Measurements from ENCODE around the gene ROR1.

Gene ROR1

DNA sequence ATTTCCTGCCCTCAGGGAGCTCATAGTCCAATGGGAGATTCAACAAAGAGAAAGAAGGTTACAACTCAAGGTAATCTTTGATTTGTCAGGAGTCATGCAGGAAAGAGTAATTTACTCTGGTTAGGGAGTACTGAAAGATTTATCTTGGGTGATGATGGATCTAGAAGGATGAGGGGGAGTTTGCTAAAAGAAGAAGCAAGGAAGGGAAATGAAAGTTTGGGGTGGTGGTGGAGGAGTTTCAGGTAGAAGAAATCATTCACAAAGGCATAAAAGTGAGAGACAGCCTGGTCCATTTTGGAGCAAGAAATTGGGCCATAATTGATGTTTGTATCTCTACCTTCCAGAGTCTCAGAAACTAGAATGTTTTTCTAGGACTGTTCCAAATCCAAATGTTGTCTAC, 116.7 kb downstream of the ROR1 start:
- no peaks in the 10 kb centered on the region for H3K27me3 ChIP-seq (ENCODE audit: control insufficient read depth, insufficient read depth, low read length)
- peaks cover 22% of the 10 kb centered on the region for H3K4me1 ChIP-seq (ENCODE audit: control insufficient read depth, low read depth, low read length)
- H3K36me3 ChIP-seq (ENCODE audit: control insufficient read depth, low read depth, low read length): no peaks in the 10 kb centered on the region
- H3K9ac ChIP-seq (ENCODE audit: low read length): no peak overlapping the region
- no peak overlapping the region for H3K4me3 ChIP-seq (ENCODE audit: low read length)
- H3K9me3 ChIP-seq (ENCODE audit: control insufficient read depth, low read depth, low read length): no peaks in the 10 kb centered on the region
- no peak overlapping the region for H3K27ac ChIP-seq (ENCODE audit: low read length)

DNA sequence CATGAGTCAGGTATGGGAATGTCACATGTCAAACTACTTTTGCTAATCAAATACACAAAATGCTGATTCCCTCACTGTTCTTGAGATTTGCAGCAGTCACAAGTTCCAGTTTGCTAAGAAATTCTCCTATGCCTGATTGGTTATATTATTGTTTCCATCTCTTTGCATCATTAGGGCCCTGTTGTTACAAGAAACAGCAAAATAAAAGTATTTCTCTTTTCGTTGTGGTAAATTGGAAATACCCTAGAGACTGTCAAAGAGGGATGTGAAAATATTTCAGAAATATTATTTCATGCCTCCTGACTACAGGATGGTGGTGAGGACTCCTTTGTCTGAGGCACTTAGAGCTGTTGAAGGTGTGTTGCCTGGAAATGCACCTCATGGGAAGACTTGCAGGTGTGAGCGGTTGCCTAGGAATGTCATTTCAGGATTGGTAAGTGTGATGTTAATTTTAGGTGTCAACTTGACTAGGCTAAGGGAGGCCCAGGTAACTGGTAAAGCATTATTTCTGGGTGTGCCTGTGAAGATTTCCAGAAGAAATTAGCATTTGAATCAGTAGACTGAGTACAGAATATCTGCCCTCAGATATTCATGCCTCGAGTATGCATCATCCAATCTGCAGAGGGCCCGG, 117.4 kb downstream of the ROR1 start:
- peaks cover 22% of the 10 kb centered on the region for H3K4me1 ChIP-seq (ENCODE audit: control insufficient read depth, low read depth, low read length)

DNA sequence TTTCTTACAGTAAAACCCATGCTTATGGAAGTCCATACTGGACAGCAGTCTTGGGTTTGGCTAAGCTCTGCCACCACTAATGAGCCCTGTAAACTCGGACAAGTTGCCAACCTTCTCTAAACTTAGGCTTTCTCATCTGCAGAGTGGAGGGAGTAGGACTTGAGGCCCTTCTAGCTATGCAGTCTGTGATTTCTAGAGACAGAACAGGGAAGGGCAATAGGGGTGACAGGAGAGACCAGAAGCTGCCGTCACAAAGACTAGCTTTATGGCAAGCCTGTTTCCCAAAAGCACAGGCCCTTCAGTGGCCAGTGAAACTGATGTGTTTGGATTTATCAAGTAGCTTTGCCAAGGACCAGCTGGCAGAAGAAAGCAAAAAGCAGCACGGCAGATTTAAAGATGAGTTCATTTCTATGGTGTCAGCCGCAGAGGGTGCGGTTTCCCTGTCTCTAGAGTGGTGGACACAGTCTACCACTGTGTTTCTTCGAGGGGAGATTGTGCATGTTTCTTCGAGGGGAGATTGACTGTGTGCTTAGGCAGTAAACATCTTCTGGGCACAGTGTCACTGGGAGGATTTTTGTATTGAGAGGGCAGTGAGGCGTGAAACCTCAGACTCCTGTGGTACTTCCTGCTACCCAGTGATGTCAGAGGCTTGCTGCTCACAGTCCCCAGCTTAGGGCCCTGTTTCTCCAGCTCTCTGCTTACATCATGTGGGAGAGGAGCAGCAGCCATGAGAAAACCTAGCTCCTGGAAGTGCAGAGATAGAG, 119.0 kb downstream of the ROR1 start:
- no peak overlapping the region for H3K27ac ChIP-seq (ENCODE audit: low read length)

More for the DNA sequence above, 117.4 kb downstream of the ROR1 start:
- Histone ChIP-seq H3K9me3 (ENCODE audit: control insufficient read depth, low read depth, low read length) (no peaks in the 10 kb centered on the region), H3K27ac (ENCODE audit: low read length) (no peak overlapping the region), H3K36me3 (ENCODE audit: control insufficient read depth, low read depth, low read length) (no peaks in the 10 kb centered on the region), H3K4me3 (ENCODE audit: low read length) (no peak overlapping the region), H3K9ac (ENCODE audit: low read length) (no peak overlapping the region), H3K27me3 (ENCODE audit: control insufficient read depth, insufficient read depth, low read length) (no peaks in the 10 kb centered on the region)

DNA sequence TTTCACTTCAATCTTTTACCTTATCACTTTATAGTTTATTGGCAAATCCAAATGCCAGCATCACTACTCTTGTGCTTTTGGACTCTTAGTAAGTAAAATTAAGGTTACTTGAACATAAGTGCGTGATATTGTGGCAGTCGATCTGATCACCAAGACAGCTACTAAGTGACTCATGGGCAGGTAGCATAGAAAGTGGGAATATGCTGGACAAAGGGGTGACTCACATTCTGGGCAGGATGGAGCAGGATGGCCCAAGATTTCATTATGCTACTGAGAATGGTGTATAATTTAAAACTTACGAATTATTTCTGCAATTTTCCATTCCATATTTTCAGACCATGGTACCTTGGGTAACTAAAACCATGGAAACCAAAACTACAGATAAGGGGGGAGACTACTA, 120.2 kb downstream of the ROR1 start:
- H3K36me3 ChIP-seq (ENCODE audit: control insufficient read depth, low read depth, low read length): no peaks in the 10 kb centered on the region
- no peaks in the 10 kb centered on the region for H3K27me3 ChIP-seq (ENCODE audit: control insufficient read depth, insufficient read depth, low read length)
- no peak overlapping the region for H3K4me3 ChIP-seq (ENCODE audit: low read length)
- no peaks in the 10 kb centered on the region for H3K9me3 ChIP-seq (ENCODE audit: control insufficient read depth, low read depth, low read length)
- no peak overlapping the region for H3K27ac ChIP-seq (ENCODE audit: low read length)
- H3K9ac ChIP-seq (ENCODE audit: low read length): no peak overlapping the region
- peaks cover 22% of the 10 kb centered on the region for H3K4me1 ChIP-seq (ENCODE audit: control insufficient read depth, low read depth, low read length)

More for the DNA sequence above, 119.0 kb downstream of the ROR1 start:
- Histone ChIP-seq H3K36me3 (ENCODE audit: control insufficient read depth, low read depth, low read length) (no peaks in the 10 kb centered on the region), H3K4me3 (ENCODE audit: low read length) (no peak overlapping the region), H3K27me3 (ENCODE audit: control insufficient read depth, insufficient read depth, low read length) (no peaks in the 10 kb centered on the region), H3K9me3 (ENCODE audit: control insufficient read depth, low read depth, low read length) (no peaks in the 10 kb centered on the region), H3K9ac (ENCODE audit: low read length) (no peak overlapping the region), H3K4me1 (ENCODE audit: control insufficient read depth, low read depth, low read length) (peaks cover 22% of the 10 kb centered on the region)

DNA sequence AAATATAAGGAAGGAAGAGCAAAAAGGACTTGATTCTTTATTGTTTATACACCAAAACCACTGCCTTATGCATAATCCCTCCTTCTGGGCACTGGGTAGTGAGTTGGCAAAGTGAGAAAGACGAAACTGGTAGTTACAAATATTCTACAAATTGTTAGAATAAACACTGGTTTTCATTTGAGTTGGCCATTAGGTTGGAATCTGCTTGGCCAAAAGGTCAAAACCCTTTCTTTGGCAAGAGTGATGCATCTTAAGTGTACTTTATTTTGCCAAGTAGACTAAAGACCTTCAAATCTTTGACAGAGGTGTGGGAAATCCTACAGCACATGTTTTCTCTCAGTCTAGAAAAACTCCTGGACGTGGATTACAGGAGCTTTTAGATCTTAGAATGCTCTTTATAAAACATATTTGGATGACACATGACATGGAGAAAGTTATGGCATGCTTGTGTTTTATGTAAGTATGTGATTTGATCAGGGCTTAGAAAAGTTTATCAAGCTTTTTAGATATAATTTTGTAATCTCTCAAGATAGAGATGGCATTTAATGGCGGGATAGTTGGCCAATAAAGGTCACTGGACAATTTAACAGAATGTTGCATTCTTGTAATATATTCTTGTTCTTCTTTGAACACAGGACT, 120.9 kb downstream of the ROR1 start:
- H3K9me3 ChIP-seq (ENCODE audit: control insufficient read depth, low read depth, low read length): no peaks in the 10 kb centered on the region
- H3K27me3 ChIP-seq (ENCODE audit: control insufficient read depth, insufficient read depth, low read length): no peaks in the 10 kb centered on the region
- H3K4me3 ChIP-seq (ENCODE audit: low read length): no peak overlapping the region
- no peak overlapping the region for H3K9ac ChIP-seq (ENCODE audit: low read length)
- peaks cover 22% of the 10 kb centered on the region for H3K4me1 ChIP-seq (ENCODE audit: control insufficient read depth, low read depth, low read length)
- no peak overlapping the region for H3K27ac ChIP-seq (ENCODE audit: low read length)
- H3K36me3 ChIP-seq (ENCODE audit: control insufficient read depth, low read depth, low read length): no peaks in the 10 kb centered on the region

DNA sequence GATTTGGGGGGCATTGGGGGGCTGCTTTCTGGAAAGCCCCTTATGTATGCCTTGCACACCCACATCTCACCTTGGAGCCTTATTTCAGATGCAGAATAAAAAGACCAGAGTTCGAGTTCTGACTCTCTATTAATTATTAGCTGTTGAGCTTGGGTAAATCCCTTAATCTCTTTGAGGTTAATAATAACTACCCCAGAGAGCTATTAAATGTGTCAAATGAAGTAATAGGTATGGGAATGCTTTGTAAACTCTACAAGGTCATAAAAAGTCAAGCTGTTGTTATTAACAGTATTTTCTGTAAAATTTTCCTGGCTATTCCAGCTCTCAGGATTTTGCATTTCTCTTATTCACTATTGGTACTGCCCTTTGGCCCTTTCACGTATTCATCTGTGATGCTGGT, 122.9 kb downstream of the ROR1 start:
- Histone ChIP-seq H3K27me3 (ENCODE audit: control insufficient read depth, insufficient read depth, low read length) (no peaks in the 10 kb centered on the region), H3K27ac (ENCODE audit: low read length) (no peak overlapping the region), H3K4me3 (ENCODE audit: low read length) (no peak overlapping the region), H3K4me1 (ENCODE audit: control insufficient read depth, low read depth, low read length) (peaks cover 7% of the 10 kb centered on the region), H3K9ac (ENCODE audit: low read length) (no peak overlapping the region), H3K9me3 (ENCODE audit: control insufficient read depth, low read depth, low read length) (no peaks in the 10 kb centered on the region), H3K36me3 (ENCODE audit: control insufficient read depth, low read depth, low read length) (no peaks in the 10 kb centered on the region)

DNA sequence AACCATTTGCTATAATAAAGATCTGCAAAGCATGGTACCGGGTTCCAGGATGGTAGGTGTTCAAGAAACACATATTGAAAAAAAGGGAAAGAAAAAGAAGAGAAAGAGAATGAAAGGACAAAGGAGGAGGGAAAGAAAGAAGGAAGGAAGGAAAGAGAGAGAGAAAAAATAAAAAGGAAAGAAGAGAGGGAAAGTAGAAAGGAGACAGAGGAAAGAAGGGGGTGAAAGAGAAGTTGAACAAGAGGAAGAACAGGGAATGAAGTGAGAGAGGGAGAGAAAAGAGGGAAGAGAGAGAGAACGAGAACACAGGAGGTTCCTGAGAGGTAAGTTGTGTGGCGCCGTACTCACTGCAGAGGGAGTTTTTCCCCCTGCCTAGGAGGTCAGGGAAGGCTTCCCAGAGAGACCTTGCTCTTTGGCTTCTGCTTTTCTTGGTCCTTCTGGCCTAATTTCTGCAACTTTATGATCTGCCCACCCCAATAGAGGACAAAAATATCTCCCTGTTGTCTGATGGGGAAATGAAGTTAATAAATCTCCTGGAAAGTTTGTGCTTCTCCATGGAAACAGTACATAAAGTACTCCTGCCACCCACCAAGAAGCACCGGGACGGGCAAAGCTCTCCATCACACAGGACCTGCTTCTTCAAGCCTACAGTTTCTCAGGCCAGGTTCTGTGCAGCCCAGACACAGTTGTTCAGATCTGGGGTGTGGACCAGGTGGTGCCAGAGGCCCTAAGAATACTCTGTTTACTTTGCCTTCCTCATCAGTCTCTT, 124.8 kb downstream of the ROR1 start:
- Histone ChIP-seq H3K27me3 (ENCODE audit: control insufficient read depth, insufficient read depth, low read length) (no peaks in the 10 kb centered on the region), H3K36me3 (ENCODE audit: control insufficient read depth, low read depth, low read length) (no peaks in the 10 kb centered on the region), H3K4me3 (ENCODE audit: low read length) (no peak overlapping the region), H3K4me1 (ENCODE audit: control insufficient read depth, low read depth, low read length) (peaks cover 5% of the 10 kb centered on the region), H3K9me3 (ENCODE audit: control insufficient read depth, low read depth, low read length) (no peaks in the 10 kb centered on the region), H3K9ac (ENCODE audit: low read length) (no peak overlapping the region), H3K27ac (ENCODE audit: low read length) (no peak overlapping the region)

DNA sequence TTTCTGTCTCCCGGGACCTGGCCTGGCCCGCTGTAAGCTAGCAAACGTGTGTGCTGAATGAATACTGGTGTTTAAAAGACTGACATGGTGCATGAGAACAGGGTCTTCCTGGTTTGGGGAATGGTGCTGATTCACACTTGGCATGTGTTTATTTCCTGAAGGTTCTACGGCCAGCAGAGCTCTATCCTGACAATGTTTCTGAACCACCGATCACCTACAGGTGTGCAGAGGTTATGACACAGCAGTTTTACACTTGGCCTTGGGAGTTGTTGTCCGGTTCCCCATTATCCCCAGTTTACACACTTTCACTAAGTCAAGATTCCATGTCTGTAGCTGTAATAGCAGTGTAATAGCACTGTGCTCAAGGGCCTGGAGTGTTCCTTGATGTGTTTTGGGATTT, 127.3 kb downstream of the ROR1 start:
- no peaks in the 10 kb centered on the region for H3K27me3 ChIP-seq (ENCODE audit: control insufficient read depth, insufficient read depth, low read length)
- H3K36me3 ChIP-seq (ENCODE audit: control insufficient read depth, low read depth, low read length): no peaks in the 10 kb centered on the region
- H3K4me1 ChIP-seq (ENCODE audit: control insufficient read depth, low read depth, low read length): peaks cover 23% of the 10 kb centered on the region
- H3K27ac ChIP-seq (ENCODE audit: low read length): no peak overlapping the region
- no peak overlapping the region for H3K9ac ChIP-seq (ENCODE audit: low read length)
- H3K4me3 ChIP-seq (ENCODE audit: low read length): no peak overlapping the region
- no peaks in the 10 kb centered on the region for H3K9me3 ChIP-seq (ENCODE audit: control insufficient read depth, low read depth, low read length)

DNA sequence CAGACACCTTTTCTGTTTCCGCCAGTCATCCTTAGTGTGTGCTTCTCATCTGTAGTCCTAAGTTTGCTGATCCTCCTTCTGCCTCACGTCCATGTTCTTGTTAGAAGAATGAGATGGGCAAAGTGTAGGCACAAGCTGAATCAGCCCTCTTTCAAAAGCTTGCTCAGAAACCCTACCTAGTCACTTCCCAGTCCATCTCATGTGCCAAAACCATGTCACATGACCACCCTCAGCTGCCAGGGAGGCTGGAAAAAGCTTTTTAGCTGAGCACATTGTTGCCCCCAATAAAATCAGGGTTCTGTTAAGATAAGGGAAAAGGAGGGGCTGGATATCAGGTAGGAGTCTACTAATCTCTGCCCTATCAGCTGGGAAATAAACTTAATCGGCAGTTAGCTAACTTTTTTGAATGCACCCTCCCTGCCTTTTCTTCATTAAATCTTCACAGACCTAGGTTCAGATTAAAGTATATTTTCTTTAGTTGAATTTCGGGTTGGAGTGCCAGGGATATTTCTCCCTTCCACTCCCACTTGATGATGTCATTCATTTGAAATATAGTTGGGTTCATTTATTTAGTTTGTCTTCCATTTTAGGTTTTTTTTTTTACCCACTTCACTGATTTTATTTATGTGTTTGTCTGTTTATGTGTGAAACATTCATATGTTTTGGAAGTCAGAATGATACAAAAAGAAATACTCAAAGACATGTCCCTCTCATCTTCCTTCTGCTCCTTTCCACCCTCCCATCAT, 129.2 kb downstream of the ROR1 start:
- Histone ChIP-seq H3K27me3 (ENCODE audit: control insufficient read depth, insufficient read depth, low read length) (no peaks in the 10 kb centered on the region), H3K9ac (ENCODE audit: low read length) (no peak overlapping the region), H3K36me3 (ENCODE audit: control insufficient read depth, low read depth, low read length) (no peaks in the 10 kb centered on the region), H3K9me3 (ENCODE audit: control insufficient read depth, low read depth, low read length) (no peaks in the 10 kb centered on the region), H3K4me1 (ENCODE audit: control insufficient read depth, low read depth, low read length) (peaks cover 42% of the 10 kb centered on the region), H3K27ac (ENCODE audit: low read length) (no peak overlapping the region), H3K4me3 (ENCODE audit: low read length) (no peak overlapping the region)

DNA sequence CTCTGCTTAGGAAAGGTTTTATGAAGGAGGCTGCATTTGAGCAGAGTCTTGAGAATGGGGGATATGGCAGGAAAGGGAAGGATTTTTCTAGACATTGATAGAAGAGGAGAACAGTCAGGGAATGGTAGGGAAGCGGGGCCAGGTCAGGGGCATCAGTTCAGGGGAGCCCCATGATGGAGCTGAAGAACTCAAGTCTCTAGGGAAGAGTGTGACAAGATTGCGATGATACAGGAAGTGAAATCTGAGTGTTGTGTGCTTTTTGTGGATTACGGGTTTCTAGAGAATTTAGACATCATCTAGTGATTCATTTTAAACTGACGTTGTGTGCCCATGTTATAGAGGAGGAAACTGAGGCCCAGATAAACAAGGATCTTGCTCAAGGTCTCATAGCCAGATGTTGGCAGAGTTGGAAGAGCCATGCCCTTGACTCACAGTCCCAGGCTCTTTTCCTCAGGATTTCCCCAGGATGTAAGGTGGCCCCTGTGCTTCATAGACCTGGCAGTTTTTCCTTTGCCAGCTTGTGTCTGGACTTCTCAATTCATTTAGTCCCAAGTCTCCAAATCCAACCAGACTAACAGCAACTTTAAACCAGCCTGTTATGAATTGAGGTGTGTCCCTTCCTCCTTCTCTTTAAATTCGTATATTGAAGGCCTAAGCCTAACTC, 130.3 kb downstream of the ROR1 start:
- Histone ChIP-seq H3K9ac (ENCODE audit: low read length) (no peak overlapping the region), H3K27me3 (ENCODE audit: control insufficient read depth, insufficient read depth, low read length) (no peaks in the 10 kb centered on the region), H3K36me3 (ENCODE audit: control insufficient read depth, low read depth, low read length) (no peaks in the 10 kb centered on the region), H3K4me3 (ENCODE audit: low read length) (no peak overlapping the region), H3K4me1 (ENCODE audit: control insufficient read depth, low read depth, low read length) (peaks cover 53% of the 10 kb centered on the region), H3K9me3 (ENCODE audit: control insufficient read depth, low read depth, low read length) (no peaks in the 10 kb centered on the region), H3K27ac (ENCODE audit: low read length) (no peak overlapping the region)

Measured in iPS-18a (cell line).